GM21390 (cell line): ENCODE results near the gene ACE.
"Not testable (repeated sequence)": the region's sequence is repeated elsewhere in the genome, so short reads cannot be mapped to it uniquely, and the experiment has no call there.

ENCODE experiments used
- ATAC-seq: cut with Tn5 transposase; IDR thresholded peaks from one replicate; pipeline ENCODE4 v1.9.1; 2021; ENCODE audit not compliant: unreplicated experiment

The ACE gene

DNA sequence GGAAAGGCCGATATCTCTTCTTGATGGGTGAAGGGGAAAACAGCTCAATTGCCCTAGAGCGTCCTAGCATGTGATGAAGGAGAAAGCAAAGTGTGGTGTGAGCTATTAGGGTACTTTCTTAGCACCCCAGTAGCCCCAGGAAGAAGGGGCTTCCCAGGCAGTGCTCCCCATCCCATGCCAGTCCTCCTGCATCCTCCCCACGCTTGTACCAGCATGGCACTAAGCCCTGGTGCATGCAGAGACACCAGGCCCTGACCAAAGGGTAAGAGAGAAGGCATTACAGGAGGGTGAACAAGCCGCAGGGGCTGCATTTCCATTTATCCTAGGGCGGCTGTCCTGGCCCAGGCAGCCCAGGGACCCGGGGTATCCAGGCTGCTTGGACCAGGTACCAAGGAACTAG, 33.8 kb upstream of the ACE start:
- no peak for ATAC-seq

DNA sequence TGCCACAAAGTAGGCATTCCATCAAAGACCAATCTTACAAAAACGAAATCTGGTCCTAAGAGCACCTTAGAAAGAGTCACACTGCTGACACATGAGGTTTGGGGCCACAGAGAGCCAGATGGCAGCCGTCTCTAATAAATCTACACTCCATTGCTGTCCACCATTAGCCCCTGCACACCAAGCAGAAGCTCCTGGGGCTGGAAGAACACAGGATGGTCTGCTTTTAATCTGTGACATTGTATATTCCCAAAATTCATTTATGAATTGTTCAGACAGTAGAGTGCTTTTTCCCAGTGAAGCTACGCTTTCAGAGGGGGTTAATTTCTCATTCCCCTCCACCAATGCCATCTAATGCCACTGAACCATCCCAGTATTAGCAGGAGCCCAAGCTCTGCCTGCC, 32.4 kb upstream of the ACE start:
- ATAC-seq: no peak

DNA sequence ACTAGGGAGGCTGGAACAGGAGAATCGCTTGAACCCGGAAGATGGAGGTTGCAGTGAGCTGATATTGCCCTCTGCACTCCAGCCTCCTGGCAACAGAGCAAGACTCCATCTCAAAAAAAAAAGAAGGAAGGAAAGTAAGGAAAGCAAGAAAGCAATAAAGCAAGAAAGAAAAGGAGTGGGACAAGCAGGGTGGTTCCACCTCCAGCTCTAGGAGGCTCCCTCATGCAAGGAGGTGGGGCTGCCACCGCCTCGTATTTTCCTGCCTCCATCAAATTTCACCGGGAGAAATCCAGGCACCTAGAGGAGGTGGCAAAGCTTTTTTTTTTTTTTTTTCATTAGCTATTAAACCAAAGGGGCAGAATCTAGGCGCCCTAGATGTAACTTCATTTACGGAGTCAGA, 31.8 kb upstream of the ACE start:
- ATAC-seq: no peak

DNA sequence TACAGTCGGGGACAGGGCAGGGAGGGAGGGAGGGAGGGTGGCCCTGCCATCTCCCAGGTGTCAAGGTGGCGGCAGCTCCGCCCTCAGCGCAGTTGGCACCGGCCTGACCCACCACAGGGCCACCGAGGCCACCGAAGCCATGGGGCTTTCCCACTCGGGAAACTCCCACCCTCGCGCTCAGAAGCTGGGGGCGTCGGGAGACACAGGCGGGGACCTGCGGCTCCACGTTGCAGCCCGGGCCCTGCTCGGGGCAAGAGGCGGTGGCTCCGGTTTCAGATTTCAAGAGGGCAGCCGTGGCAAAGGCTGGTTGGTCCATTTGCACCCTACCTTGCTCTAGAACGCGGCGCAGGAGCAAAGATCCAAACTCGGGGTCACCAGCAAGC, 31.3 kb upstream of the ACE start:
- ATAC-seq: peak; percentile 13

DNA sequence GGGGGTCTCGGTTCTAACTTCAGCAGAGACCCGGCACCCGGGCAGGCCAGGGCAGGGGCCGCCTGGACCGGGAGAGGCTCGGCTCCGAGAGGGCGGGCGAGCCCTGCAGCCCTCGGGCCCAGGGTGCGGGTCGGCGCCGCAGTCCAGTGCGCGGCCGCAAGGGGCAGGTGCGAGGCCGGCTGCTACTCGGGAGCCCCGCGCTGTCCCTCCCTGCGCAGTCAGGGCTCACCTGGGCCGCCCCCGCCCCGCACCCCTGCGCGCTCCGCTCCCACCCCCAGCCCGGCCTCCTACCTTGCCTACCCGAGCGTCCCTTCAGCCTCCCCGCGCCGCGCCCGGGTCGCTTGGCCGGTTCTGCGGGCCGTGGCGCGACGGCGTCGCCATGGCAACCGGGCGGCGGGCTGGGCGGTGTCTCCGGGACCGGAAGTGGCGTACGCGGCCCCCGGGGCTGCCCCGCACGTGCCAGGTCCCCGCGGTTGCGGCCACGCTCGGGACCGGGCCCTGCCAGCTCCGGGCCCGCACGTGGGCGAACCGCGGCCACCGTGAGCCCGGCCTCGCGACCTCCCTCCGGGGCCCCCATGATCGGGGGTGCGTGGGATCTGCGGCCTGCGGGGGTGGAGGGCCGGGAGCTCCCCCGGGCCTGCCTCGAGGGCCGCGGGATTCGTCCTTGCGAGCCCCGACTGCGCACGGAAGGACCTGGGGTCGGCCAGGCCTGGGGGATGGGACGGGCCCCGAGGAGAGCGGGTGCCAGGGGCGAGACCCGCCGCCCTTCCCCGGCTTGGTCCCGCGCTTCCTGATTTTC, 30.7 kb upstream of the ACE start, which contains the start of gene CYB561:
TSS of gene CYB561 (minus strand) at position 353 of the 799 bp plus-strand sequence. CDS start 8,759 bp downstream, outside the sequence.
- peak; percentile 65 for ATAC-seq

DNA sequence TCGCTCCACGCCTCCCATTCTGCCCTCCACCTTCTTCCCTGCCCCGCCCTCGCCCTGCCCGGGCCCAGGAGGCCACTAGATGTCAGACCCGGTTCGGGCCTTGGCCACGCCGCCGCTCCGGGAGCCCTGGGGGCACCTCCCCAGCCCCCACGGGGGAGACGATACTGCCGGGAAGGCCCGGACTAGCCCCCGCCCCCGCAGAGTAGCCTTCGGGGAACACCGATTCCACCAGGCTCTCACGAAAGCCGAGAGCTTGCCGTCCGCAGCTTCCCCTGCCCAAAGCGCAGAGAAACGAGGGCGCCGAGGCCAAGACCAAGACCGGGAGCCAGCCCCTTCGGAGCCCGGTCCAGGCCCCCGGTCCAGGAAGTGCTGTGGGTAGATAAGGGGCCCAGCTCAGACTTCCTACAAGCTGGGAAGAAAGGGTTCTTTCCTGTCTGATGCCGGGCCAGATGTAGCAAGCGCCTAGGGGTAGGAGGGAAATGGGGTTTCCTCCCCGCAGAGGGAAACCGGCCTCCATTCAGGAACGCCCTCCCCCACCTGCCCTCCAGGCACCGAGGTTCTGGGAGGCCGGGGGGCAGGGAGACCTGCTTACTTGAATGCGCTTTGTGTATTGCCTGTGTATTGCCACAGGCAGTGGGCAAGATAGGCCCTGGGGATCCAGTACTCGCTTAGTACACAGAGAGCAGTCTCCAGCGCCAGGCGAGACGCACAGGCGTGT, 29.9 kb upstream of the ACE start:
- ATAC-seq: peak; percentile 18

DNA sequence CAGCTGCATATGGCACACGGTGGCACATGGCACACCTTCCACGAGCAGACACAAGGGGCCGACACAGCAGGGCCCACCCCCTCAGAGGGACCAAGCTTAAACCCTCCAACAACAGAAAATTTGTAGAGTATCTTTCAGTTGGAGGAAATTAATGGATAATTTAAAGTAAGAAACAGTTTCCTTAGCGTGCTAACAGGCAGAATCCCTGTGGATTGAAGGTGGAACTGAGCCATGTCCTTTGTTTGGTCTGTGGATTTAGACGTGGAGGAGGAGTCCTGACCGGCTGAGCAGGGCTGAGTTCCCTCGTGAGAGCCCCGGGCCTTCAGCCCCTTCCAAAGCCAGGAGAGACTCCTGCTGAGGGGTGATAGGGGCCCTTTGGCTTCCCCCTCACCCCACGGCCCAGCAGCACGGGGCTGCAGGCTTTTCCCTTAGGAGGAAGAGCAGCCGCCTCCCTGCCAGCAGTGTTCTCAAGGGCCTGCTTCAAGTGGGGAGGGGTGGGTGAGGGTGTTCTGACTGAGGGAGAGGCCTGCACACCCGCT, 29.3 kb upstream of the ACE start:
- ATAC-seq: no peak

DNA sequence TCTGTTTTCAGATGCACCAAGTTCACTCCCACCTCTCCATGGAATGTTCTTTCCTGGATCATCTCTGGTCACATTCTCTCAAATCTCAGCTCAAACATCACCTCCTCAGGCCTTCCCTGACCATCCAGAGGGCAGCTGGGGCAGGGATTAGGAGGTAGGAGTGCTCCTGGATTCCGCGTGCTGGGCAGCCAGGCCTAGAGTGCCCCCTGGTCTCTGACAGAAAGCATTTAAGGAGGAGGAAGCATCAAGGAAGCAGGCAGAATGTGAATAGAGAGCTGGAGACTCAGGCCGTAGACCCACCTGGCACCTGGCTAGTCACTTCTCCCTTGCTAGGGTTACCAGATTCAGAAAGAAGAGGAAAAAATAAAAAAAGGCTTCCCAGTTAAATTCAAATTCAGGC, 28.2 kb upstream of the ACE start:
- no peak for ATAC-seq

DNA sequence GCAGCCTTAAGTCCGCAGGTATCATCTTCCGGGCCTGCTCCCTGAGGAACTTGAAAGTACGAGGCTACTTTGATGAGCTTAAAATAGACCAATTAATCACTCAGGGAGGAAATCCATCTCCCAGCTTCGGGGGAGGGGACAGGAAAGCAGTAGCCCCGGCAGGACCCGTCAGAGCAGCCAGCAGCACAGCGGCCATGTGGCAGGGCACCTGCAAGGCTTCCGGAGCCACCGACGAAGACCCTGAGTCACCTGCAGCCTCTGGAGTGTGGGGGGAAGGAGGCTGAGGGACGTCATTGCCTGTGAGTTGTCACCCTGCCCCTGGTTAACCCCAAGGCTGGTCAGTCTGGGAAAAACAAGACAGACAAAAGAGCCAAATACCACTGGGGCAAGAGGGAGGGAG, 26.3 kb upstream of the ACE start:
- ATAC-seq: no peak

DNA sequence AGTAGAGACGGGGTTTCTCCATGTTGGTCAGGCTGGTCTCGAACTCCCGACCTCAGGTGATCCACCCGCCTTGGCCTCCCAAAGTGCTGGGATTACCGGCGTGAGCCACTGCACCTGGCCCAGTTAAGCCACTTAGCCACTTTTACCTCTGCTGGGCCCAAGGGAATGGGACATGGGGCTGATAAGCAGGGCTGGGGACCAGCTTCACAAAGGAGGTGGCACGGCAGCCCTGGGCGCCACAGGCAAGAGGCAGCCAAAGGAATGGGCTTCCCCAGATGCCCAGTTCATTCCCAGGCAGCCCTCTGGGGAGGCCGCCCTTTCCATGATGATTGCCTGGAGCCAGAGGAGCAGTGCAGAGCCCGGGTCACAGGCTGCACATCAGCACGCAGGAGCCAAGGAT, 25.7 kb upstream of the ACE start:
- no peak for ATAC-seq

DNA sequence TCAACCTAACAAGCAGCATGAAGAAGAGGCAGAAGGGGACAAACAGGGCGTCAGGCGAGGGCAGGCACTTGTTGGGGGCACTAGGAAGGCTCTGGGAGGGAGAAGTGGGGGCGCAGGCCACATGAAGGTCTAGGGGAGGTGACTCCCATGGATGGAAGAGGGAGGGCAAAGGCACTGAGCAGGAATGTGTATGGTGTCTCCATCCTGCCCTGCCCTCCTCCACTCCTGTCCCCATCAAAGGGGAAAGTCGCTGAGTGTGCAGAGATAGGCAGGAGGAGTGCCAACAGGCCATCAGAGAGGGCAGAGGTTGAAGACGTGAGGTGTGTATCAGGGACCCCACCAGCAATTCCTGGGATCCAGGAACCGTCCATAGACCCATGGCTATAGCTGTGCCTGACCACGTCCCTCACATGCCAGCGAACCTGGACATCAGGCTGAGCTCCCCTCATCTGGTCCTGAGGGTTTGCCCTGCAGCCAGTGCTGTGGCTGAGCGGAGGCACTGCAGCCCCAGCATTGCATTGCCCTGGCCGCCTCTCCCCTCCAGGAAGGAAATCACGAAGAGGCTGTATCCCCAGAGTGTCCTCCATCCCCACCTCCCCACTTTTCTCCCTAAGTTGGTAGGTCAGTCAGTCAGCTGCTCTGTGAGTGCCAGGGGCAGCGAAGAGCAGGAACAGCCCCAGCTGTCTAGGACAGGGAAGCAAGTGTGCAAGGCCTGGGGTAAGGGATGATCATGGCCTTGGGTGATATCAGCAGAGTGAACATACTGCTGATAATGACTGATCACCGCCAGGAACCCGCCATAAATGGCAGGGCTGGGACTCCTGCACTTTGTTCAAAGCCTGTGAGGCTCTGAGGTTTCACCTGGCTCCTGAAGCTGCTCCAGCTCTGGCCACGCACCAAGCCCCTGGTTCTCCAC, 24.6 kb upstream of the ACE start:
- ATAC-seq: no peak

DNA sequence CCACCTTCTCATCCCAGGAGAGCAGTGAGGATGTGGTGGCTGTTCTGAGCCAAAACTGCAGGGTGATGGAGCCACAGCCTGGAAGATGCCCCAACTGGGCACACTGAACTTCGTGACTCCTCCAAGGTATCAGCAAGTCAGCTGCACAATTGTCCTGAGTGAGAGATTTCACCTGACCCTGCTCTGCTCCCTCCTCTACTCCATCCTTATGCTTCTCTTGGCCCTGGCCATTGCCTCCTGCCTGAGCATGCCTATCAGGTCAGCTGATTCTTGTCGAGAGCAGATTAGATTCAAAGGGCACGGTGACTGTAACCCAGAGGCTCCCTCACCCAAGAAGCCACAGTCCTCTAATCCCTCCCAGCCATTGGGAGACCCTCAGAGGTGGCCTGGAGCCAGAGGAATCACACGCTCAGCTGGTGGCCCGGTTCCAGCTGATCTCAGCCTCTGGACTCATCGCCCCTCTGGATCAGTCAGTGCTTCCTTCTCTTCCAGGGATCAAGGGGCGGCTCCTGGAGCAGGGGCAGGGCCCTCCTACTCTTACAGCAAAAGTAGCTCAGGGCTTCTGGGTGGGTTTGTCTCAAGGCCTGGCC, 23.8 kb upstream of the ACE start:
- no peak for ATAC-seq

DNA sequence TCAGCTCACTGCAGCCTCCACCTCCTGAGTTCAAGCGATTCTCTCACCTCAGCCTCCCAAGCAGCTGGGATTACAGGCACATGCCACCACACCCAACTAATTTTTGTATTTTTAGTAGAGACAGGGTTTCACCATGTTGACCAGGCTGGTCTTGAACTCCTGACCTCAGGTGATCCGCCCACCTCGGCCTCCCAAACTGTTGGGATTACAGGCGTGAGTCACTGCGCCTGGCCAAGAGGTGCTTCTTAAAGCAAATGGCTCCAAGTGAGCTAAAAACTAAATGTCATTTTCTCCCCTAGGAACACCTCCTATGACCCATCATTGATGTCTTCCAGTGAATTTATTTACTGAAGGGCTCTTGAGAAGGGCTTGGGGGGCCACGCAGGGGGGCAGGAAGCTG, 22.5 kb upstream of the ACE start:
- ATAC-seq: not testable (repeated sequence)

DNA sequence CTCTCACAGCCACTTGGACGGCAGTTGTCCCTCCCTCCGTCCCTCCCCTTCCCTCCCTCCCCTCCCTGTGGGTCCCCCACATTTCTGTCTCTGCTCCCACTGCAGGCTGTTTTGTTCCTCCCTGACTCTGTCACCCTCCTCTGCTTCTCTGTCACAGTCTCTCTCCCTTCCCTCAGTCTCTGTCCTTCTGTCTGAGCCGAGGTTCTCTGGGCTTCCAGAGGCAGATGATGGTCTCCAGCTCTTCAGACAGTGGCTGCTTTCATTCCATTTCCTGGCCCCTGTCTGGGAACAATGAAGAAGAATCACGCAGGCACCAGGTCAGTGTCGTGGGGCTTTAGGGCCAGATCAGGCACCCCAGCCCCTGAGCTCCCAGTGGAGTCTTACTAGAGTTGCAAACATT, 21.9 kb upstream of the ACE start:
- no peak for ATAC-seq

DNA sequence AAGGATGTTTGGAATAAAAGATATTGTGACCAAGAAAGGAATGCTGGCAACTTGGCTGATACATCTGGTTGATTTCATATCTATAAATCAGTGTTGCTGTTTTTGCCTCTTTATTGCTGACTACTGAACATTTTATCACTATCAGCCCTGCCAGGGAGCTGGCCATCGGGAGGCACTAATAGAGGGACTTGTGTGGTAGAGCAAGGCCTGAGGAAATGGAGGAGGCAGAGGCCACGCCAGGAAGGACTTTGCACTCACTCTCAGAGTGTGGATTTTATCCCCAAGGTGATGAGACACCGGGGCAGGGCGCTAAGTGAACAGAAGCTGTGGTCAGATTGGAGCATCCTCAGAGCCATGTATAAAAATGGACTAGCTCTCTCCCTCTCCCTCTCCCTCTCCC, 21.4 kb upstream of the ACE start:
- ATAC-seq: no peak

DNA sequence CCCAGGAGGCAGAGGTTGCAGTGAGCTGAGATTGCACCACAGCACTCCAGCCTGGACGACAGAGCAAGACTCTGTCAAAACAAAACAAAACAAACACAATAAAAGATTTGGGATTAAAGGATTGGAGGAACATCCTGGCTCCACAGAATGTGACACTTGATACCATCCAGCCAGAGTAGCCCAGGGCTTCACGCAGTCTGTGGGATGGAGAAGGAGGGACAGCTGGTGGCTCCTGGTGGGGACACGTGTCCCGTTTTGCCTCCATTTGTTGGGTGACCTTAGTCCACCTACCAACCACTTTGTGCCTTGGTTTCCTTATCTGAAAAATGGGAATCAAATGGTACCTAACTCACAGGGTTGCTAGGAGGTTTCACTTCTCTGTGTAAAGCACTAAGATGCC, 18.4 kb upstream of the ACE start:
- ATAC-seq: no peak

DNA sequence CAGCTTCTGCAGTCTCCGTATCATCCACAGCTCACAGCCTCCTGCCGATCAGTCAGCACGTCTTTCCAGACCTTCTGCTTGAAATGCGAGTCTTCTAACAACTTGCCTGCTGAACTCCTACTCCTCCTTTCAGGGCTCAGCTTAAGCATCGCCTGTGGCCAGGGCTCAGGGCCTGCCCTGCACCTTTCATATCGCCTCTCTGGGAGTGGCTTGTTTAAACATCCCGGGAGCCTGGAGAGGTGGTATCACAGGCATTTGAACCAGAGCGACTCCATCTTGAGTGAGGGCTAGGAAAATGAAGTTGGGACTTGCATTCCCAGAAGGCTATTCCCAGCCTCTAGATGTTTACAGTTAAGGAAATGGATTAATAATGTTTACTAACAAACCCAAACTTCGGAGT, 16.8 kb upstream of the ACE start:
- no peak for ATAC-seq

DNA sequence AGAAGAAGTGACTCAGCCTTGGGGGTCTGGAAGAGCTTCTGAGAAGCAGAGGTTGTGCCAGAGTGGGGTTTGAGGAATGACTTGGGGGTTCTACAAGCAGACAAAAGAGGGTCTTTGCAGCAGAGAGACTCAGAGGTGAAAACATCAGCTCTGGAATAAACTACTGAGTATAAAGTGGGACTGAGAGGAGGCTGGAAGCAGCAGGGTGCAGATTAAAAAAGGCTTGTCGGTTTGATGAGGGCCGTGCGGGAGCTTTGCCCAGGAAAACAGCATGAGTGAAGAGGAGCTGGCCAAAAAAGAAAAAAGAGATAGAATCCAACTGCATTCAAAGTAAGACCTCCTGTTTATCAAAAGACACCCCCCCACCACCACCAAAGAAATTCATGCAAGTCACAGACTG, 13.1 kb upstream of the ACE start:
- ATAC-seq: no peak

DNA sequence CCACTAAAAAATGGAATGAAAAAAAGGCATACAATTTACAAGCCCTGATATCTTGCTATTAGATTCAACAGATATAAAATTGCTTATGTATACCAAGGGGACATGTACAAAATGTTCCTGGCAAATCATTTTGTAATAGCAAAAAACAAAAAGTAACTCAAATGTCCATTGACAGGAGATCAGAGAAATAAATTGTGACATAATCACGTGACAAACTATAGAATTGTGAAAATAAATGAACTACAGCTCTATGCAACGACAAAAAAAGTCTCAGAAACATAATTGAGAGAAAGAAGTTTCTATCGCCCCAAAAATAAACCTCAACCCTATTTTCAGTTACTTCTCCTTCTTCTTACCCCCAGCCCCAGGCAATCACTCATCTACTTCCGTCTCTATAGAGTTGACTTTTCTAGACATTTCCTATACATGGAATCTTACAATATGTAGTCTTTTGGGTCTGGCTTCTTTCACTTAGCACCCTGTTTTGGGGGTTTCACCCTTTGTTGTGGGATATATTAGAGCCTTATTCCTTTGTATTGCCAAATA, 12.1 kb upstream of the ACE start:
- no peak for ATAC-seq

DNA sequence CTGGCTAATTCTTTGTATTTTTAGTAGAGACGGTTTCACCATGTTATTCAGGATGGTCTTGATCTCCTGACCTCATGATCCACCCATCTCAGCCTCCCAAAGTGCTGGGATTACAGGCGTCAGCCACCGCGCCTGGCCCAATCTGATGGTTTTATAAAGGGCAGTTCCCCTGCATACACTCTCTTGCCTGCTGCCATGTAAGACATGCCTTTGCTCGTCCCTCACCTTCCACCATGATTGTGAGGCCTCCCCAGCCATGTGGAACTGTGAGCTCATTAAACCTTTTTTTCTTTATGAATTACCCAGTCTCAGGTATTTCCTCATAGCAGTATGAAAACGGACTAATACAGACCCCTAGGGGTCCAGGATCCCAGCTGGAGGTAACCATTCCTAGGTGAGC, 8.8 kb upstream of the ACE start:
- ATAC-seq: not testable (repeated sequence)

DNA sequence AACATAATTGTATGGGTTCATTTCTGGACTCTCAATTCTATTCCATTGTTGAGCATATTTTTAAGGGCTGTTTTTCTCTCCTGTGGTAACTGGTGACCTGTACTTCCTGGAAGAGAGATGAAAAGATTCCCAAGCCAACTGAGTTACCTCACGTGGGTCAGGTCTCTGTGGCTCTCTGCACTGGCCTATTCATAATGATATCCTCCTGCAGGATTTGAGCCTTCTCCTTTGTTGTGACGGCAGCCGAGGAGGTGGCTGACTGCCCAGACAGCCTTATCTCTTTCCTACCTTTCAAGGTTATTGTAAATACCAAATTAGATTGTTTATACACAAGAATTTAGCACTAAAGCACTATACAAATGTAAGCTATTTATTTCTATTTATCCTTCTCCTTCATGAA, 2.7 kb upstream of the ACE start:
- ATAC-seq: no peak
